Measurements from ENCODE around the gene FSHB. TPM values are rescaled to one million over a fixed set of nuclear protein-coding genes. Genes with fewer than 3 reads are reported as not detected.
"Not testable (repeated sequence)": the region's sequence is repeated elsewhere in the genome, so short reads cannot be mapped to it uniquely, and the experiment has no call there.

FSHB gene
- total and polyA plus RNA-seq, 12 donors = not detected

DNA sequence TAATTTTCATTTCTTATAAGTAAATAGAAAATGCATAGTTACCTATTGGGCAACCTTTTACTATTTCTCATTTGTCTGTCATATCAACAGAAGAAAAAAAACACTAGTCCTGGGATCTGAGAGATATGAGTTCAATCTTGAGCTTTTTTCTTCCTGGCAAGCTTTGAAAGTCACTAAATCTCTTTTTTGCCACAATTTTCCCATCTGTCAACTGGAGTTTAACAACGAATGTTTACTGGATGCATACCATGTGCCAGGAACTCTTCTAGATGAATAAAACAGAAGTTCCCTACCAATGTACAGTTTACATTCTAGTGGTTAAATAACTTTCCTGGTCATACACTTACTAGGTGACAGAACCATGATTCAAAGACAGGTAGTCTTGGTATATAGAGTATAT lies 31.0 kb downstream of the FSHB start:
- Histone ChIP-seq H3K36me3 (no peaks in the 10 kb centered on the region), H3K27me3 (no peaks in the 10 kb centered on the region), H3K4me3 (no peak overlapping the region), H3K4me1 (no peaks in the 10 kb centered on the region), H3K9me3 (peaks cover 0 to 6% (median 0%) of the 10 kb centered on the region in 11 donors), H3K27ac (no peak overlapping the region)
- DNase-seq (no peak), ATAC-seq (no peak)
- 52 to 68% methylated on average over 1 of the region's 1 CpG for WGBS, 2 donors
- intact Hi-C loops (cut with DNase I) = no loop called here
- TF ChIP-seq, protein P1, sequence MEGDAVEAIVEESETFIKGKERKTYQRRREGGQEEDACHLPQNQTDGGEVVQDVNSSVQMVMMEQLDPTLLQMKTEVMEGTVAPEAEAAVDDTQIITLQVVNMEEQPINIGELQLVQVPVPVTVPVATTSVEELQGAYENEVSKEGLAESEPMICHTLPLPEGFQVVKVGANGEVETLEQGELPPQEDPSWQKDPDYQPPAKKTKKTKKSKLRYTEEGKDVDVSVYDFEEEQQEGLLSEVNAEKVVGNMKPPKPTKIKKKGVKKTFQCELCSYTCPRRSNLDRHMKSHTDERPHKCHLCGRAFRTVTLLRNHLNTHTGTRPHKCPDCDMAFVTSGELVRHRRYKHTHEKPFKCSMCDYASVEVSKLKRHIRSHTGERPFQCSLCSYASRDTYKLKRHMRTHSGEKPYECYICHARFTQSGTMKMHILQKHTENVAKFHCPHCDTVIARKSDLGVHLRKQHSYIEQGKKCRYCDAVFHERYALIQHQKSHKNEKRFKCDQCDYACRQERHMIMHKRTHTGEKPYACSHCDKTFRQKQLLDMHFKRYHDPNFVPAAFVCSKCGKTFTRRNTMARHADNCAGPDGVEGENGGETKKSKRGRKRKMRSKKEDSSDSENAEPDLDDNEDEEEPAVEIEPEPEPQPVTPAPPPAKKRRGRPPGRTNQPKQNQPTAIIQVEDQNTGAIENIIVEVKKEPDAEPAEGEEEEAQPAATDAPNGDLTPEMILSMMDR (IDR thresholded peaks at IDR 0.05) = no peak

DNA sequence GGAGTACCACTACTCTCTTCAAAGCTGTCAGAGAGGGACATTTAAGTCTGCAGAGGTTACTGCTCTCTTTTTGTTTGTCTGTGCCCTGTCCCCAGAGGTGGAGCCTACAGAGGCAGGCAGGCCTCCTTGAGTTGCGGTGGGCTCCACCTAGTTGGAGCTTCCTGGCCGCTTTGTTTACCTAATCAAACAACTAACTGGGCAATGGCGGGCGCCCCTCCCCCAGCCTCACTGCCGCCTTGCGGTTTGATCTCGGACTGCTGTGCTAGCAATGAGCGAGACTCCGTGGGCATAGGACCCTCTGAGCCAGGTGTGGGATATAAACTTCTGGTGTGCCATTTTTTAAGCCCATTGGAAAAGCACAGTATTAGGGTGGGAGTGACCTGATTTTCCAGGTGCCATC lies 37.8 kb downstream of the FSHB start:
- H3K4me1 ChIP-seq; DNase-seq; H3K9me3 ChIP-seq; H3K36me3 ChIP-seq; H3K27ac ChIP-seq; ATAC-seq; H3K4me3 ChIP-seq; intact Hi-C loops (cut with DNase I); H3K27me3 ChIP-seq: not testable (repeated sequence)
- WGBS, 2 donors = 89 to 96% methylated on average over 9 of the region's 9 CpGs

DNA sequence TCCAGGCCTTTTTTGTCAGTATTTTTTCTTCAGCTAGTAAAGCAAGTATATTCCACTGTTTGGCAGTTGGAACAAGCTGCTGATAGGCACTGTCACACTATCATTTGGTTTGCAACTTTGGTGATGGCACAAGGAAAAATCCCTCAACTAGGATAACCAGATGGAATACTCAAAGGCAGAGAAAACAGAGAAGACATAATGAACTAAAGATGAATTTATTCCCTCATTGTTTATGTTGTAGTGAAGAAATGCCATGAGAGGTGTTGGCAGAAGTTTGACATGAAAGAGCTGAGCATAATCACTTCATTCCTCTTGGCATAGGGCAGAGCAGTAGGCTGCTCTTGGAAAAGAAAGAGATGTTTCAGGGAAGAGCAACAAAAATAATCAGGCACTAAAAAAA lies 39.9 kb downstream of the FSHB start:
- Histone ChIP-seq H3K27me3 (peaks cover 0 to 3% (median 0%) of the 10 kb centered on the region in 7 donors), H3K4me3 (no peak overlapping the region), H3K4me1 (no peaks in the 10 kb centered on the region), H3K36me3 (no peaks in the 10 kb centered on the region), H3K9me3 (no peaks in the 10 kb centered on the region), H3K27ac (no peak overlapping the region)
- TF ChIP-seq, protein P1 (IDR thresholded peaks at IDR 0.05) = no peak
- ATAC-seq = no peak
- intact Hi-C loops (cut with DNase I) = no loop called here
- no peak for DNase-seq

DNA sequence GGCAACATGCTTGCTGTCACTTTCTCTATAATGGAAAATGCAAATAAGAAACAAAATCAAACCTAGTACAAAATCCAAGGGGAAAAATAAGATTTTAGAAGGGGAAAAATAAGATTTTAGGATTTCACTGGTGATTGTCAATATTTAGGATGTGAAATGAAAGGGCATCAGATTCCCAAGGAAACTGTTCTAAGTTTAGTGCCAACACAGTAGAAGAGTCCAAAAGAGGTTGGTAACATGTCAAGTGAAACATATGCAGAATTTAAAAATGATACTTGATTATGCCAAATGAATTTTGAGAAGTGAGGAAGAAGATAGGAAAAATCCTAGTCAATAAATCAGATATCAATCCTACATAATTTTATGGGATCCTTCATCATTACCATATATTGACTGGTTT lies 46.4 kb downstream of the FSHB start:
- H3K4me1 ChIP-seq = no peaks in the 10 kb centered on the region
- TF ChIP-seq, protein P1 (IDR thresholded peaks at IDR 0.05) = no peak
- no peak for DNase-seq
- no peak overlapping the region for H3K27ac ChIP-seq
- intact Hi-C loops (cut with DNase I) = no loop called here
- no peaks in the 10 kb centered on the region for H3K27me3 ChIP-seq
- H3K36me3 ChIP-seq = no peaks in the 10 kb centered on the region
- no peaks in the 10 kb centered on the region for H3K9me3 ChIP-seq
- no peak overlapping the region for H3K4me3 ChIP-seq
- no peak for ATAC-seq

DNA sequence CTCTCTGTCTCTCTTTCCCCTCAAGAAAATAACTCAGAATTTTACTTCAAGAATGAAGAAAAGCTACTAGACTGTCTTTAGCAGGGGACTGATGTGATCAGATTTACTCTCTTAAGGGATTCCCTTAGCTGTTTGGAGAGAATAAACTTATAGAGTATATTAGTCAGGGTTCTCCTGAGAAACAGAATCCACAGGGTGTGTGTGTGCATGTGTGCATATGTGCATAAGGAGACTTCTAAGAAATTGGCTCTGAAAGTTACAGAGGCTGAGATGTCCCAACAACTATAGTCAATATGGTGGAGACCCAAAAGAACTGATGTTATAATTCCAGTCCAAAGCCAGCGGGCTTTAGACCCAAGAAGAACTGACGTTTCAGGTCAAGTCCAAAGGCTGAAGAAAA lies 49.0 kb downstream of the FSHB start:
- no peak overlapping the region for H3K27ac ChIP-seq
- H3K4me1 ChIP-seq = no peaks in the 10 kb centered on the region
- DNase-seq (no peak), ATAC-seq (no peak)
- H3K9me3 ChIP-seq = no peaks in the 10 kb centered on the region
- H3K36me3 ChIP-seq = no peaks in the 10 kb centered on the region
- TF ChIP-seq, protein P1 (IDR thresholded peaks at IDR 0.05) = no peak
- H3K27me3 ChIP-seq = no peaks in the 10 kb centered on the region
- no peak overlapping the region for H3K4me3 ChIP-seq
- intact Hi-C loops (cut with DNase I) = no loop called here
- 76 to 81% methylated on average over 2 of the region's 2 CpGs for WGBS, 2 donors
